HepG2 (cell line): Measurements from ENCODE around the gene CLTCL1. TPM values are rescaled to one million over a fixed set of nuclear protein-coding genes. Genes with fewer than 3 reads are reported as not detected.

Experiments
- ATF5 ChIP-seq: sonication (generic); formaldehyde crosslinking; IDR thresholded peaks from 2 replicates; pipeline ENCODE4 v1.4.0; 2020; ENCODE audit warnings: mild to moderate bottlenecking, low read depth, missing genetic modification reagents
- CTCF ChIP-seq: sonication (generic); formaldehyde crosslinking; IDR thresholded peaks from 2 replicates; pipeline ENCODE4 v1.5.0; 2020; ENCODE audit warnings: mild to moderate bottlenecking, missing genetic modification reagents, moderate library complexity
- FOSL2 ChIP-seq: sonication (generic); formaldehyde crosslinking; IDR thresholded peaks from 2 replicates; pipeline ENCODE4 v1.4.0; 2020; ENCODE audit warnings: missing genetic modification reagents
- FOXA1 ChIP-seq, 2 experiments: fragments of 450-650 bp in 1 of 2; sonication (generic) in 1 of 2; formaldehyde crosslinking in 1 of 2; IDR thresholded peaks; 2 replicates each; pipeline versions ENCODE4 v1.4.0 to v1.6.1; 2016 to 2020; ENCODE audit warnings: missing genetic modification reagents in 1 of 2
- FOXO4 ChIP-seq: sonication (generic); formaldehyde crosslinking; conservative IDR thresholded peaks from 2 replicates; pipeline ENCODE4 v1.8.1; 2023; ENCODE audit warnings: missing genetic modification reagents
- HIVEP1 ChIP-seq: sonication (generic); formaldehyde crosslinking; IDR thresholded peaks from 2 replicates; pipeline ENCODE4 v1.4.0; 2020; ENCODE audit warnings: mild to moderate bottlenecking, missing genetic modification reagents
- HOMEZ ChIP-seq: IDR thresholded peaks from 2 replicates; pipeline ENCODE4 v1.6.1; 2016; ENCODE audit warnings: low read depth
- HOXA5 ChIP-seq: sonication (generic); formaldehyde crosslinking; IDR thresholded peaks from 2 replicates; pipeline ENCODE4 v1.4.0; 2020; ENCODE audit warnings: missing genetic modification reagents
- HOXA9 ChIP-seq: sonication (generic); formaldehyde crosslinking; IDR thresholded peaks from 2 replicates; pipeline ENCODE4 v1.8.1; 2022; ENCODE audit warnings: missing genetic modification reagents, mild to moderate bottlenecking, moderate library complexity, borderline replicate concordance
- IRF9 ChIP-seq: sonication (generic); formaldehyde crosslinking; IDR thresholded peaks from 2 replicates; pipeline ENCODE4 v1.8.0; 2022; ENCODE audit warnings: missing genetic modification reagents, mild to moderate bottlenecking, borderline replicate concordance
- MTF2 ChIP-seq: sonication (generic); formaldehyde crosslinking; IDR thresholded peaks from 2 replicates; pipeline ENCODE4 v1.5.0; 2020; ENCODE audit warnings: missing genetic modification reagents, borderline replicate concordance
- SMAD3 ChIP-seq: sonication (generic); formaldehyde crosslinking; IDR thresholded peaks from 2 replicates; pipeline ENCODE4 v1.4.0; 2020; ENCODE audit warnings: missing genetic modification reagents
- TBP ChIP-seq: sonication (generic); formaldehyde crosslinking; IDR thresholded peaks from 2 replicates; pipeline ENCODE4 v1.5.0; 2020; ENCODE audit warnings: missing genetic modification reagents
- THAP8 ChIP-seq: sonication (generic); formaldehyde crosslinking; IDR thresholded peaks from 2 replicates; pipeline ENCODE4 v1.5.1; 2020; ENCODE audit warnings: missing genetic modification reagents, mild to moderate bottlenecking, borderline replicate concordance
- TRAFD1 ChIP-seq: sonication (generic); formaldehyde crosslinking; IDR thresholded peaks from 2 replicates; pipeline ENCODE4 v1.5.1; 2020; ENCODE audit warnings: missing genetic modification reagents, mild to moderate bottlenecking, borderline replicate concordance
- YEATS4 ChIP-seq: sonication (generic); formaldehyde crosslinking; IDR thresholded peaks from 2 replicates; pipeline ENCODE4 v1.4.0; 2020; ENCODE audit warnings: missing genetic modification reagents, borderline replicate concordance
- ZNF274 ChIP-seq: sonication (generic); formaldehyde crosslinking; IDR thresholded peaks from 2 replicates; pipeline ENCODE4 v1.5.1; 2020; ENCODE audit warnings: mild to moderate bottlenecking, missing genetic modification reagents
- ZNF460 ChIP-seq: sonication (generic); formaldehyde crosslinking; IDR thresholded peaks from 2 replicates; pipeline ENCODE4 v1.5.1; 2020; ENCODE audit warnings: missing genetic modification reagents, mild to moderate bottlenecking, borderline replicate concordance
- ZNF7 ChIP-seq: IDR thresholded peaks from 2 replicates; pipeline ENCODE4 v1.6.1; 2016; ENCODE audit warnings: missing biosample characterization, missing genetic modification reagents
- polyA plus RNA-seq, 8 experiments: library from polyadenylated mRNA; depleted of rRNA in 3 of 8; stranded (reverse) in 7 of 8; unstranded in 1 of 8; fragments of >200 nt; fragmentation: Illumina TruSeq in 4 of 8; extraction: Trizol in 4 of 8; gene quantifications; 2 replicates each; pipeline versions ENCODE4 v1.2.1 to v1.2.3, GENCODE V29; 2011 to 2016; ENCODE audit warnings: low read depth in 4 of 8, missing spikeins in 1 of 8, mixed read lengths in 1 of 8; ENCODE audit not compliant: insufficient read depth in 1 of 8
- total RNA-seq, 5 experiments: library from RNA; depleted of rRNA; stranded (reverse); fragments of >200 nt; fragmentation: Illumina TruSeq; extraction: Trizol; gene quantifications; 2 replicates each; pipeline ENCODE4 v1.2.3, GENCODE V29; 2016; ENCODE audit warnings: low read depth in 1 of 5

CLTCL1 gene
- total and polyA plus RNA-seq, 2 of the 13 experiments (the other 11 are each of a cell fraction or from before 2014, with no cell fraction given) = 8.1 to 10.9 TPM

- TF ChIP-seq ATF5 (CRISPR knock-in tag) (0 out of 2 replicates have a peak, but pooled peaks have one; percentile 3), SMAD3 (CRISPR knock-in tag) (no peak), MTF2 (no peak), YEATS4 (CRISPR knock-in tag) (peak; percentile 19; the same call in 1 of the 2 replicates), THAP8 (CRISPR knock-in tag) (no peak), TRAFD1 (CRISPR knock-in tag) (no peak), CTCF (CRISPR knock-in tag) (no peak), HOXA5 (CRISPR knock-in tag) (no peak), FOSL2 (CRISPR knock-in tag) (no peak), HOMEZ (CRISPR knock-in tag) (no peak), ZNF7 (no peak), IRF9 (CRISPR knock-in tag) (0 out of 2 replicates have a peak, but pooled peaks have one; percentile 1), TBP (CRISPR knock-in tag) (no peak), HIVEP1 (no peak), FOXO4 (no peak), FOXA1 (IDR thresholded peaks at IDR 0.05) (no peak), FOXA1 (CRISPR knock-in tag; IDR thresholded peaks at IDR 0.05) (no peak), HOXA9 (CRISPR knock-in tag) (no peak), ZNF460 (CRISPR knock-in tag) (no peak), ZNF274 (CRISPR knock-in tag) (no peak)
Measured at GRCh38 chr22:19292458-19293230, 1.1 kb upstream of the CLTCL1 start (continued).
